ENCODE measurements around the gene TMEM39A.

Gene TMEM39A

GRCh38 chr3:119408243-119408950, 55.0 kb downstream of the TMEM39A start (continued):
- TF ChIP-seq PRDM2 (tag by site-specific recombination; IDR thresholded peaks at IDR 0.05; ENCODE audit: borderline replicate concordance) (no peak), SETDB1 (IDR thresholded peaks at IDR 0.05; ENCODE audit: insufficient read length, low read length) (no peak), ZNF302 (tag by site-specific recombination; IDR thresholded peaks at IDR 0.05; ENCODE audit: low read depth) (no peak)

- CTCF ChIA-PET, result interaction anchor here (0.8 kb wide), 1 partner anchor 521 kb away, joined by 3 read pairs; no protein-coding TSS in a partner anchor
- POLR2A ChIA-PET, result no interaction called here
- H3K4me1 ChIP-seq (ENCODE audit: control insufficient read depth, insufficient read depth, low read length), result no peaks in the 10 kb centered on the region
Measured at GRCh38 chr3:119405315-119405714, 58.1 kb downstream of the TMEM39A start.

GRCh38 chr3:119403201-119403600, 60.2 kb downstream of the TMEM39A start:
- Histone ChIP-seq H3K36me3 (ENCODE audit: control insufficient read depth in 2 of 2, insufficient read depth in 1 of 2, low read length in 2 of 2) (peaks cover 0 to 9% of the 10 kb centered on the region in 2 experiments; a peak in 1 of 3 replicates), H3K9me3 (ENCODE audit: control insufficient read depth, insufficient read depth, low read depth, low read length) (no peaks in the 10 kb centered on the region), H3K4me3 (ENCODE audit: low read depth, low read length) (no peak overlapping the region), H3K27ac (ENCODE audit: extremely low read depth, low read depth, low read length) (no peak overlapping the region), H3K4me1 (ENCODE audit: control insufficient read depth, insufficient read depth, low read length) (no peaks in the 10 kb centered on the region)
- ChIA-PET CTCF (no interaction called here), POLR2A (no interaction called here)
- TF ChIP-seq ZNF521 (tag by site-specific recombination; IDR thresholded peaks at IDR 0.05), result no peak
- no peak for TF ChIP-seq ZNF266 (tag by site-specific recombination; IDR thresholded peaks at IDR 0.05; ENCODE audit: low read depth)
- TF ChIP-seq ZNF280D (tag by site-specific recombination; IDR thresholded peaks at IDR 0.05), result no peak
- TF ChIP-seq ZNF561 (tag by site-specific recombination; IDR thresholded peaks at IDR 0.05; ENCODE audit: borderline replicate concordance), result no peak
- TF ChIP-seq ZNF169 (tag by site-specific recombination; IDR thresholded peaks at IDR 0.05), result no peak
- no peak for TF ChIP-seq ZBTB49 (tag by site-specific recombination; IDR thresholded peaks at IDR 0.05; ENCODE audit: low read depth)
- TF ChIP-seq SETDB1 (IDR thresholded peaks at IDR 0.05; ENCODE audit: insufficient read length, low read length), result no peak
- TF ChIP-seq KLF9 (tag by site-specific recombination; IDR thresholded peaks at IDR 0.05; ENCODE audit: low read depth), result no peak
- no peak for TF ChIP-seq ZNF664 (tag by site-specific recombination; IDR thresholded peaks at IDR 0.05)
- TF ChIP-seq ZFP37 (tag by site-specific recombination; IDR thresholded peaks at IDR 0.05), result no peak
- TF ChIP-seq ZNF341 (tag by site-specific recombination; IDR thresholded peaks at IDR 0.05; ENCODE audit: low read depth), result no peak

More at GRCh38 chr3:119405315-119405714, 58.1 kb downstream of the TMEM39A start:
- Histone ChIP-seq H3K9me3 (ENCODE audit: control insufficient read depth, insufficient read depth, low read depth, low read length) (no peaks in the 10 kb centered on the region), H3K27ac (ENCODE audit: extremely low read depth, low read depth, low read length) (no peak overlapping the region), H3K4me3 (ENCODE audit: low read depth, low read length) (no peak overlapping the region), H3K36me3 (ENCODE audit: control insufficient read depth in 2 of 2, insufficient read depth in 1 of 2, low read length in 2 of 2) (peaks cover 0 to 6% of the 10 kb centered on the region in 2 experiments; a peak in 1 of 3 replicates)
- TF ChIP-seq KLF8 (tag by site-specific recombination; IDR thresholded peaks at IDR 0.05), result no peak
- no peak for TF ChIP-seq ZNF449 (tag by site-specific recombination; IDR thresholded peaks at IDR 0.05)
- TF ChIP-seq ZNF549 (tag by site-specific recombination; IDR thresholded peaks at IDR 0.05), result no peak
- no peak for TF ChIP-seq SETDB1 (IDR thresholded peaks at IDR 0.05; ENCODE audit: insufficient read length, low read length)
- TF ChIP-seq ZNF600 (tag by site-specific recombination; IDR thresholded peaks at IDR 0.05), result no peak
- no peak for TF ChIP-seq BCL11B (tag by site-specific recombination; IDR thresholded peaks at IDR 0.05; ENCODE audit: low read depth)
- no peak for TF ChIP-seq ZBTB1 (tag by site-specific recombination; IDR thresholded peaks at IDR 0.05)
- TF ChIP-seq ZSCAN16 (tag by site-specific recombination; IDR thresholded peaks at IDR 0.05), result no peak
- no peak for TF ChIP-seq ZFP41 (tag by site-specific recombination; IDR thresholded peaks at IDR 0.05; ENCODE audit: borderline replicate concordance)
- no peak for TF ChIP-seq KLF9 (tag by site-specific recombination; IDR thresholded peaks at IDR 0.05; ENCODE audit: low read depth)
- TF ChIP-seq ZNF404 (tag by site-specific recombination; IDR thresholded peaks at IDR 0.05), result no peak
